DND-41 (cell line): Measurements from ENCODE around the gene PPARGC1A.

ENCODE experiments used
- ATAC-seq: fragments of 200-7000 bp; cut with Tn5 transposase; 3 replicates; pipeline ENCODE4 v1.9.1; 2021; ENCODE audit warnings: low read depth; ENCODE audit not compliant: insufficient read depth
- DNase-seq: peaks from one replicate; pipeline ENCODE4 v3.0.0-alpha.2; 2020
- H2AFZ ChIP-seq: 2 replicates; pipeline ENCODE4 v1.6.0; 2012; ENCODE audit warnings: low read depth, low read length
- H3K27ac ChIP-seq: 2 replicates; pipeline ENCODE4 v1.5.1; 2012; ENCODE audit warnings: low read length, inconsistent platforms
- H3K27me3 ChIP-seq: fragments of 200-600 bp; sonication (generic); 2 replicates; pipeline ENCODE4 v1.6.0; 2012; ENCODE audit warnings: low read length, mild to moderate bottlenecking, inconsistent platforms; ENCODE audit not compliant: insufficient read depth, poor library complexity
- H3K36me3 ChIP-seq: 2 replicates; pipeline ENCODE4 v1.5.1; 2012; ENCODE audit warnings: low read length, inconsistent platforms; ENCODE audit not compliant: insufficient read depth
- H3K4me1 ChIP-seq: 2 replicates; pipeline ENCODE4 v1.5.1; 2012; ENCODE audit warnings: mild to moderate bottlenecking, low read length; ENCODE audit not compliant: insufficient read depth
- H3K4me2 ChIP-seq: 2 replicates; pipeline ENCODE4 v1.6.0; 2012; ENCODE audit warnings: mild to moderate bottlenecking, moderate library complexity, low read length, inconsistent platforms; ENCODE audit not compliant: insufficient read depth
- H3K4me3 ChIP-seq, 2 experiments: fragments of 200-600 bp in 1 of 2; shearing (Covaris generic) in 1 of 2; 2 replicates each; pipeline ENCODE4 v1.5.1; 2012 to 2016; ENCODE audit warnings: inconsistent platforms in 2 of 2, low read length in 2 of 2, mild to moderate bottlenecking in 2 of 2, low read depth in 1 of 2, moderate library complexity in 1 of 2
- H3K79me2 ChIP-seq: 2 replicates; pipeline ENCODE4 v1.6.0; 2012; ENCODE audit warnings: low read length, inconsistent platforms; ENCODE audit not compliant: insufficient read depth
- H3K9ac ChIP-seq: 2 replicates; pipeline ENCODE4 v1.6.0; 2012; ENCODE audit warnings: low read depth, mild to moderate bottlenecking, inconsistent platforms, low read length, moderate library complexity
- H3K9me3 ChIP-seq: 2 replicates; pipeline ENCODE4 v1.5.1; 2012; ENCODE audit warnings: low read length, moderate library complexity, mild to moderate bottlenecking, inconsistent platforms; ENCODE audit not compliant: insufficient read depth, severe bottlenecking
- H4K20me1 ChIP-seq: 2 replicates; pipeline ENCODE4 v1.6.0; 2012; ENCODE audit warnings: low read length; ENCODE audit not compliant: insufficient read depth
- EZH2 ChIP-seq: IDR thresholded peaks from 3 replicates; pipeline ENCODE4 v1.6.1; 2012; ENCODE audit warnings: borderline replicate concordance, low read depth, mild to moderate bottlenecking, moderate library complexity, low read length, inconsistent platforms; ENCODE audit not compliant: severe bottlenecking
- TF ChIP-seq, protein P1 (sequence below): IDR thresholded peaks from 2 replicates; pipeline ENCODE4 v1.5.1; 2012; ENCODE audit warnings: borderline replicate concordance, low read length, moderate library complexity, mild to moderate bottlenecking; ENCODE audit not compliant: poor library complexity, severe bottlenecking; ENCODE audit errors: extremely low read depth

The PPARGC1A gene

GRCh38 chr4:23899565-23899964 lies 9.7 kb upstream of the PPARGC1A start:
- no peak for DNase-seq
- no peaks in the 10 kb centered on the region for H3K36me3 ChIP-seq
- H4K20me1 ChIP-seq: no peaks in the 10 kb centered on the region
- H3K4me1 ChIP-seq: no peaks in the 10 kb centered on the region
- H3K79me2 ChIP-seq: no peaks in the 10 kb centered on the region
- no peak overlapping the region for H3K4me2 ChIP-seq
- no peak for ATAC-seq
- TF ChIP-seq, protein P1, sequence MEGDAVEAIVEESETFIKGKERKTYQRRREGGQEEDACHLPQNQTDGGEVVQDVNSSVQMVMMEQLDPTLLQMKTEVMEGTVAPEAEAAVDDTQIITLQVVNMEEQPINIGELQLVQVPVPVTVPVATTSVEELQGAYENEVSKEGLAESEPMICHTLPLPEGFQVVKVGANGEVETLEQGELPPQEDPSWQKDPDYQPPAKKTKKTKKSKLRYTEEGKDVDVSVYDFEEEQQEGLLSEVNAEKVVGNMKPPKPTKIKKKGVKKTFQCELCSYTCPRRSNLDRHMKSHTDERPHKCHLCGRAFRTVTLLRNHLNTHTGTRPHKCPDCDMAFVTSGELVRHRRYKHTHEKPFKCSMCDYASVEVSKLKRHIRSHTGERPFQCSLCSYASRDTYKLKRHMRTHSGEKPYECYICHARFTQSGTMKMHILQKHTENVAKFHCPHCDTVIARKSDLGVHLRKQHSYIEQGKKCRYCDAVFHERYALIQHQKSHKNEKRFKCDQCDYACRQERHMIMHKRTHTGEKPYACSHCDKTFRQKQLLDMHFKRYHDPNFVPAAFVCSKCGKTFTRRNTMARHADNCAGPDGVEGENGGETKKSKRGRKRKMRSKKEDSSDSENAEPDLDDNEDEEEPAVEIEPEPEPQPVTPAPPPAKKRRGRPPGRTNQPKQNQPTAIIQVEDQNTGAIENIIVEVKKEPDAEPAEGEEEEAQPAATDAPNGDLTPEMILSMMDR: no peak
- no peak for TF ChIP-seq EZH2
- H3K4me3 ChIP-seq: no peak overlapping the region
- no peak overlapping the region for H3K9ac ChIP-seq
- no peak overlapping the region for H3K27ac ChIP-seq
- no peak overlapping the region for H2AFZ ChIP-seq
- no peaks in the 10 kb centered on the region for H3K27me3 ChIP-seq
- H3K9me3 ChIP-seq: no peaks in the 10 kb centered on the region

DNA sequence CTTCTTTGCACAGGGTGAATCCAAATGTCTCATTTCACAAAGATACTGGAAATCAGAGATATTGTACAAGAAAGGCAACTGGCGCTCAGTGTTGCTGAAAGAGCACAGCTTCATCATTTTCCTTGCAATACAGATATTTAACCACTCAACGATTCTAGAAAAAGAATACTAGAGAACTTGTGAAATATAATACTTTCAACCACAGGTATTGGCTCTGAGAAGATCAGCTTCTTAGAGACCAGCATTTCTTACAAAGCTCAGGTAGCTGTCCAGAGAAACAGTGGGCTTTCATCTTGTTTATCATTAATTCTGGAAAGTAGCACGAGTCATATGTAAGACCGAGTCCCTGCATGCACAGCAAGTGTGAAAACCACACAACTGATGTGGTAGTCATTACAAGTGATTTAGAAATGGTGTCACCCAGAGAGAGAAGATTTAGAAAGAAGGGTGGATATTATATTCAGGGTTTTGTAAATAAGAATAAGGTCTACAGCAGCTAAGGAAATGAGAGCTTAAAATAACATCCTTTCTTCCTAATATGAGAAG lies 7.8 kb upstream of the PPARGC1A start:
- Histone ChIP-seq H2AFZ (no peak overlapping the region), H3K4me2 (no peak overlapping the region)
- ATAC-seq: no peak

GRCh38 chr4:23894021-23894420 lies 4.2 kb upstream of the PPARGC1A start:
- Histone ChIP-seq H3K9ac (no peak overlapping the region), H3K27ac (no peak overlapping the region), H3K9me3 (no peaks in the 10 kb centered on the region), H2AFZ (no peak overlapping the region), H3K4me2 (no peak overlapping the region), H3K79me2 (no peaks in the 10 kb centered on the region), H3K4me1 (no peaks in the 10 kb centered on the region), H3K27me3 (no peaks in the 10 kb centered on the region), H3K4me3 (no peak overlapping the region), H3K36me3 (no peaks in the 10 kb centered on the region), H4K20me1 (no peaks in the 10 kb centered on the region)
- TF ChIP-seq EZH2: no peak
- TF ChIP-seq, protein P1: no peak
- ATAC-seq (no peak), DNase-seq (no peak)

More for the DNA sequence above, 7.8 kb upstream of the PPARGC1A start:
- H3K9ac ChIP-seq: no peak overlapping the region
- no peaks in the 10 kb centered on the region for H3K79me2 ChIP-seq
- no peak overlapping the region for H3K4me3 ChIP-seq
- DNase-seq: no peak
- no peaks in the 10 kb centered on the region for H3K36me3 ChIP-seq
- H3K4me1 ChIP-seq: no peaks in the 10 kb centered on the region
- no peak overlapping the region for H3K27ac ChIP-seq
- no peaks in the 10 kb centered on the region for H3K9me3 ChIP-seq
- H4K20me1 ChIP-seq: no peaks in the 10 kb centered on the region
- TF ChIP-seq EZH2: no peak
- TF ChIP-seq, protein P1: no peak
- no peaks in the 10 kb centered on the region for H3K27me3 ChIP-seq

DNA sequence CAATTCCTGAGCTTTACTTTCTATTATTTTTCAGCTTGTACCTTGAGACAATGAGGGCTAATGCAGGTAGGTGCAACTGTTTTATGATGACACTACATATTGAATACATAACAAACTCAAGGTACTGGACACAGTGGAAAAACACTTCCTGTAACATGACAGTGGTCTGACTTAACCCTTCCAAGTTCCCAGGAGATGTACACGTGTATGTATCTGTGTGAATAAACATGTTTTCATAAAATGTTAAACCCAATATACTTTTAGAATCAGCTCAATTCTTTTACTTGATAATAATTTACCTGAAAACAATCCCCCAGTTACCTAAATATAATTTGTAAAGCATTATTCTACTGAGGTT lies 1.2 kb upstream of the PPARGC1A start:
- no peaks in the 10 kb centered on the region for H3K9me3 ChIP-seq
- ATAC-seq (no peak), DNase-seq (no peak)
- H2AFZ ChIP-seq: no peak overlapping the region
- no peaks in the 10 kb centered on the region for H3K27me3 ChIP-seq
- H3K9ac ChIP-seq: no peak overlapping the region
- no peak overlapping the region for H3K4me2 ChIP-seq
- TF ChIP-seq, protein P1: no peak
- no peak for TF ChIP-seq EZH2
- H3K4me1 ChIP-seq: no peaks in the 10 kb centered on the region
- H3K79me2 ChIP-seq: no peaks in the 10 kb centered on the region
- no peaks in the 10 kb centered on the region for H3K36me3 ChIP-seq
- no peak overlapping the region for H3K27ac ChIP-seq
- H3K4me3 ChIP-seq: no peak overlapping the region
- H4K20me1 ChIP-seq: no peaks in the 10 kb centered on the region
